HG02623 (cell line): ENCODE data around the gene MUC2.

Experiments used
- ATAC-seq: cut with Tn5 transposase; IDR thresholded peaks from one replicate; pipeline ENCODE4 v1.9.1; 2021; ENCODE audit warnings: moderate library complexity; ENCODE audit not compliant: unreplicated experiment

MUC2 gene

GRCh38 chr11:1050581-1051355 lies 23.9 kb upstream of the MUC2 start:
- no peak for ATAC-seq

GRCh38 chr11:1051356-1052132 lies 23.1 kb upstream of the MUC2 start:
- no peak for ATAC-seq

GRCh38 chr11:1052133-1053011 lies 22.3 kb upstream of the MUC2 start:
- no peak for ATAC-seq

GRCh38 chr11:1053121-1053901 lies 21.4 kb upstream of the MUC2 start:
- no peak for ATAC-seq

GRCh38 chr11:1054143-1055108 lies 20.2 kb upstream of the MUC2 start:
- no peak for ATAC-seq

GRCh38 chr11:1055109-1055703 lies 19.5 kb upstream of the MUC2 start:
- no peak for ATAC-seq

- ATAC-seq = no peak
These were observed 18.5 kb upstream of the MUC2 start for GRCh38 chr11:1055990-1056771.

- no peak for ATAC-seq
These were observed 16.9 kb upstream of the MUC2 start for GRCh38 chr11:1057806-1058205.

- no peak for ATAC-seq
These were observed 14.9 kb upstream of the MUC2 start for GRCh38 chr11:1059759-1060158.

- ATAC-seq = no peak
These were observed 14.3 kb upstream of the MUC2 start for GRCh38 chr11:1060410-1060809.

- ATAC-seq = no peak
These were observed 13.6 kb upstream of the MUC2 start for GRCh38 chr11:1060852-1061616.

- ATAC-seq = no peak
These were observed 12.4 kb upstream of the MUC2 start for GRCh38 chr11:1062075-1062820.

- ATAC-seq = no peak
These were observed 10.5 kb upstream of the MUC2 start for GRCh38 chr11:1064167-1064566.

- no peak for ATAC-seq
These were observed 6.7 kb upstream of the MUC2 start for GRCh38 chr11:1067812-1068496.

- no peak for ATAC-seq
These were observed 4.9 kb upstream of the MUC2 start for GRCh38 chr11:1069740-1070139.
